ENCODE measurements around the gene ANKRD33. TPM values are rescaled to one million over a fixed set of nuclear protein-coding genes. Genes with fewer than 3 reads are reported as not detected.

ANKRD33 gene
- total and polyA plus RNA-seq, 2 experiments from 2014 or later, result not detected

- no peaks in the 10 kb centered on the region for H3K9me2 ChIP-seq (ENCODE audit: insufficient read depth)
- in situ Hi-C loops (cut with MboI), result no loop called here
- H3K36me3 ChIP-seq (ENCODE audit: low read depth), result no peaks in the 10 kb centered on the region
- H3K9me3 ChIP-seq (ENCODE audit: low read depth), result no peaks in the 10 kb centered on the region
- peak overlapping the region; percentile 65 for H3K4me3 ChIP-seq
- H2AFZ ChIP-seq, result peak overlapping the region; percentile 83
- H3K27me3 ChIP-seq (replicated peaks; ENCODE audit: insufficient read depth), result no peaks in the 10 kb centered on the region
- no peaks in the 10 kb centered on the region for H3K4me1 ChIP-seq (ENCODE audit: insufficient read depth)
- WGBS, 2 experiments (ENCODE audit: low coverage in 1 of 2, low lambda C conversion rate in 2 of 2, missing lambda C conversion rate in 2 of 2), result 15 to 16% methylated on average over 19 to 21 of the region's 21 CpGs
- peak; percentile 62 for DNase-seq
- H3F3A ChIP-seq (ENCODE audit: insufficient read depth), result no peaks in the 10 kb centered on the region
- no peaks in the 10 kb centered on the region for H4K20me1 ChIP-seq (ENCODE audit: insufficient read depth)
- peak overlapping the region; percentile 67 for H3K4me2 ChIP-seq (ENCODE audit: unreplicated experiment)
- no peaks in the 10 kb centered on the region for H3K79me2 ChIP-seq (ENCODE audit: insufficient read depth)
- H3K9ac ChIP-seq, result 0 out of 2 replicates have a peak overlapping the region, but pooled peaks have one; percentile 21
- H3K27ac ChIP-seq, result no peak overlapping the region
- TF ChIP-seq EZH2 (IDR thresholded peaks at IDR 0.05; ENCODE audit: insufficient read depth, poor library complexity, severe bottlenecking) (no peak), EZH2phosphoT487 (IDR thresholded peaks at IDR 0.05; ENCODE audit: insufficient read depth, low read depth) (no peak)
These were observed 32.1 kb upstream of the ANKRD33 start for GRCh38 chr12:51855586-51856428.

GRCh38 chr12:51860986-51861385 is 26.9 kb upstream of the ANKRD33 start:
- in situ Hi-C loops (cut with MboI), result no loop called here
- H2AFZ ChIP-seq, result no peak overlapping the region
- no peak for TF ChIP-seq EZH2 (IDR thresholded peaks at IDR 0.05; ENCODE audit: insufficient read depth, poor library complexity, severe bottlenecking)
- H3K9me3 ChIP-seq (ENCODE audit: low read depth), result no peaks in the 10 kb centered on the region
- no peak for DNase-seq
- H3K27me3 ChIP-seq (replicated peaks; ENCODE audit: insufficient read depth), result peaks cover 15% of the 10 kb centered on the region
- no peak overlapping the region for H3K27ac ChIP-seq
- H3K4me3 ChIP-seq, result no peak overlapping the region
- no peak overlapping the region for H3K4me2 ChIP-seq (ENCODE audit: unreplicated experiment)
- no peaks in the 10 kb centered on the region for H3F3A ChIP-seq (ENCODE audit: insufficient read depth)
- no peaks in the 10 kb centered on the region for H3K79me2 ChIP-seq (ENCODE audit: insufficient read depth)
- WGBS, 2 experiments (ENCODE audit: low coverage in 1 of 2, low lambda C conversion rate in 2 of 2, missing lambda C conversion rate in 2 of 2), result 54 to 57% methylated on average over 3 of the region's 3 CpGs
- H4K20me1 ChIP-seq (ENCODE audit: insufficient read depth), result no peaks in the 10 kb centered on the region
- no peak overlapping the region for H3K9ac ChIP-seq
- H3K4me1 ChIP-seq (ENCODE audit: insufficient read depth), result no peaks in the 10 kb centered on the region
- no peaks in the 10 kb centered on the region for H3K36me3 ChIP-seq (ENCODE audit: low read depth)
- no peaks in the 10 kb centered on the region for H3K9me2 ChIP-seq (ENCODE audit: insufficient read depth)

GRCh38 chr12:51862947-51863346 is 25.0 kb upstream of the ANKRD33 start:
- no peak for TF ChIP-seq EZH2 (IDR thresholded peaks at IDR 0.05; ENCODE audit: insufficient read depth, poor library complexity, severe bottlenecking)
- TF ChIP-seq EZH2phosphoT487 (IDR thresholded peaks at IDR 0.05; ENCODE audit: insufficient read depth, low read depth), result no peak
- no peak overlapping the region for H2AFZ ChIP-seq
- no peak for DNase-seq
- no peaks in the 10 kb centered on the region for H3F3A ChIP-seq (ENCODE audit: insufficient read depth)
- H3K9me3 ChIP-seq (ENCODE audit: low read depth), result no peaks in the 10 kb centered on the region
- no peak overlapping the region for H3K9ac ChIP-seq
- no peak overlapping the region for H3K4me2 ChIP-seq (ENCODE audit: unreplicated experiment)
- H3K27me3 ChIP-seq (replicated peaks; ENCODE audit: insufficient read depth), result peaks cover 15% of the 10 kb centered on the region
- H3K9me2 ChIP-seq (ENCODE audit: insufficient read depth), result no peaks in the 10 kb centered on the region
- H4K20me1 ChIP-seq (ENCODE audit: insufficient read depth), result no peaks in the 10 kb centered on the region
- no peaks in the 10 kb centered on the region for H3K79me2 ChIP-seq (ENCODE audit: insufficient read depth)
- H3K27ac ChIP-seq, result no peak overlapping the region
- WGBS, 2 experiments (ENCODE audit: low coverage in 1 of 2, low lambda C conversion rate in 2 of 2, missing lambda C conversion rate in 2 of 2), result 83 to 87% methylated on average over 4 of the region's 4 CpGs
- H3K4me1 ChIP-seq (ENCODE audit: insufficient read depth), result no peaks in the 10 kb centered on the region
- H3K4me3 ChIP-seq, result no peak overlapping the region
- H3K36me3 ChIP-seq (ENCODE audit: low read depth), result no peaks in the 10 kb centered on the region
- in situ Hi-C loops (cut with MboI), result no loop called here

- Histone ChIP-seq H3K4me1 (ENCODE audit: insufficient read depth) (no peaks in the 10 kb centered on the region), H3F3A (ENCODE audit: insufficient read depth) (no peaks in the 10 kb centered on the region), H2AFZ (no peak overlapping the region), H3K4me3 (no peak overlapping the region), H3K27me3 (replicated peaks; ENCODE audit: insufficient read depth) (peaks cover 15% of the 10 kb centered on the region), H4K20me1 (ENCODE audit: insufficient read depth) (no peaks in the 10 kb centered on the region), H3K4me2 (ENCODE audit: unreplicated experiment) (no peak overlapping the region), H3K36me3 (ENCODE audit: low read depth) (no peaks in the 10 kb centered on the region), H3K79me2 (ENCODE audit: insufficient read depth) (no peaks in the 10 kb centered on the region), H3K9me2 (ENCODE audit: insufficient read depth) (no peaks in the 10 kb centered on the region), H3K27ac (no peak overlapping the region), H3K9me3 (ENCODE audit: low read depth) (no peaks in the 10 kb centered on the region), H3K9ac (no peak overlapping the region)
- DNase-seq, result no peak
- WGBS, 2 experiments (ENCODE audit: low coverage in 1 of 2, low lambda C conversion rate in 2 of 2, missing lambda C conversion rate in 2 of 2), result 66 to 74% methylated on average over 15 to 17 of the region's 17 CpGs
- in situ Hi-C loops (cut with MboI), result no loop called here
- no peak for TF ChIP-seq EZH2 (IDR thresholded peaks at IDR 0.05; ENCODE audit: insufficient read depth, poor library complexity, severe bottlenecking)
- TF ChIP-seq EZH2phosphoT487 (IDR thresholded peaks at IDR 0.05; ENCODE audit: insufficient read depth, low read depth), result no peak
These were observed 24.5 kb upstream of the ANKRD33 start for GRCh38 chr12:51863363-51863932.

All from GM23248 (cell line).